Measurements from ENCODE around the gene SNX13. TPM values are rescaled to one million over a fixed set of nuclear protein-coding genes. Genes with fewer than 3 reads are reported as not detected.

The SNX13 gene
- total and polyA plus RNA-seq, 2 experiments from 2014 or later, result 7.5 to 42.7 TPM

DNA sequence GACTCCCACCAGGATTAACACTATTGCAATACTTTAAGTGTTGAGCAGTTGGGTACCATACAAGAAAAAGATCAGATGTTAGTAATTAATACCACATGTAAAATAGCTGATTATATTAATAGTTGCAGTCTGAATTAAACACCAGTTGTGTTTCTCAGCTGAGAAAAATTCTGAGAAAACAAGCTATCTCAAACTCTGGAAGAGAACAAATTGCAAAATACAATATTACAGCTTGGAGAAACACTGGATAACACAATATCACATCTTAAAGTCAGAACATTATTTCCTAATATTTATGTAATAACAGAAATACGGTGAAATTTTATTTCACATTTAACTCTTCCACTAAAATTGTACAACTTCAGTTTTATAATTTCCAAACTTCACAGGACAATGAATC, 9.2 kb downstream of the SNX13 start:
- no peak for ATAC-seq
- no peak overlapping the region for H3K4me3 Mint-ChIP-seq
- peaks cover 98% of the 10 kb centered on the region for H3K79me2 ChIP-seq (replicated peaks; ENCODE audit: insufficient read depth)

More for the DNA sequence above, 9.2 kb downstream of the SNX13 start:
- Mint-ChIP-seq H3K27me3 (ENCODE audit: insufficient read depth, low read depth, poor library complexity) (no peaks in the 10 kb centered on the region), H3K36me3 (ENCODE audit: low read depth) (no peaks in the 10 kb centered on the region), H3K27ac (peak overlapping the region; percentile 84; the same call in 1 of the 2 replicates), H3K9me3 (no peaks in the 10 kb centered on the region), H3K4me1 (peaks cover 40% of the 10 kb centered on the region)
- no peak for TF ChIP-seq EZH2phosphoT487 (IDR thresholded peaks at IDR 0.05; ENCODE audit: unreplicated experiment)
- TF ChIP-seq, protein P1, sequence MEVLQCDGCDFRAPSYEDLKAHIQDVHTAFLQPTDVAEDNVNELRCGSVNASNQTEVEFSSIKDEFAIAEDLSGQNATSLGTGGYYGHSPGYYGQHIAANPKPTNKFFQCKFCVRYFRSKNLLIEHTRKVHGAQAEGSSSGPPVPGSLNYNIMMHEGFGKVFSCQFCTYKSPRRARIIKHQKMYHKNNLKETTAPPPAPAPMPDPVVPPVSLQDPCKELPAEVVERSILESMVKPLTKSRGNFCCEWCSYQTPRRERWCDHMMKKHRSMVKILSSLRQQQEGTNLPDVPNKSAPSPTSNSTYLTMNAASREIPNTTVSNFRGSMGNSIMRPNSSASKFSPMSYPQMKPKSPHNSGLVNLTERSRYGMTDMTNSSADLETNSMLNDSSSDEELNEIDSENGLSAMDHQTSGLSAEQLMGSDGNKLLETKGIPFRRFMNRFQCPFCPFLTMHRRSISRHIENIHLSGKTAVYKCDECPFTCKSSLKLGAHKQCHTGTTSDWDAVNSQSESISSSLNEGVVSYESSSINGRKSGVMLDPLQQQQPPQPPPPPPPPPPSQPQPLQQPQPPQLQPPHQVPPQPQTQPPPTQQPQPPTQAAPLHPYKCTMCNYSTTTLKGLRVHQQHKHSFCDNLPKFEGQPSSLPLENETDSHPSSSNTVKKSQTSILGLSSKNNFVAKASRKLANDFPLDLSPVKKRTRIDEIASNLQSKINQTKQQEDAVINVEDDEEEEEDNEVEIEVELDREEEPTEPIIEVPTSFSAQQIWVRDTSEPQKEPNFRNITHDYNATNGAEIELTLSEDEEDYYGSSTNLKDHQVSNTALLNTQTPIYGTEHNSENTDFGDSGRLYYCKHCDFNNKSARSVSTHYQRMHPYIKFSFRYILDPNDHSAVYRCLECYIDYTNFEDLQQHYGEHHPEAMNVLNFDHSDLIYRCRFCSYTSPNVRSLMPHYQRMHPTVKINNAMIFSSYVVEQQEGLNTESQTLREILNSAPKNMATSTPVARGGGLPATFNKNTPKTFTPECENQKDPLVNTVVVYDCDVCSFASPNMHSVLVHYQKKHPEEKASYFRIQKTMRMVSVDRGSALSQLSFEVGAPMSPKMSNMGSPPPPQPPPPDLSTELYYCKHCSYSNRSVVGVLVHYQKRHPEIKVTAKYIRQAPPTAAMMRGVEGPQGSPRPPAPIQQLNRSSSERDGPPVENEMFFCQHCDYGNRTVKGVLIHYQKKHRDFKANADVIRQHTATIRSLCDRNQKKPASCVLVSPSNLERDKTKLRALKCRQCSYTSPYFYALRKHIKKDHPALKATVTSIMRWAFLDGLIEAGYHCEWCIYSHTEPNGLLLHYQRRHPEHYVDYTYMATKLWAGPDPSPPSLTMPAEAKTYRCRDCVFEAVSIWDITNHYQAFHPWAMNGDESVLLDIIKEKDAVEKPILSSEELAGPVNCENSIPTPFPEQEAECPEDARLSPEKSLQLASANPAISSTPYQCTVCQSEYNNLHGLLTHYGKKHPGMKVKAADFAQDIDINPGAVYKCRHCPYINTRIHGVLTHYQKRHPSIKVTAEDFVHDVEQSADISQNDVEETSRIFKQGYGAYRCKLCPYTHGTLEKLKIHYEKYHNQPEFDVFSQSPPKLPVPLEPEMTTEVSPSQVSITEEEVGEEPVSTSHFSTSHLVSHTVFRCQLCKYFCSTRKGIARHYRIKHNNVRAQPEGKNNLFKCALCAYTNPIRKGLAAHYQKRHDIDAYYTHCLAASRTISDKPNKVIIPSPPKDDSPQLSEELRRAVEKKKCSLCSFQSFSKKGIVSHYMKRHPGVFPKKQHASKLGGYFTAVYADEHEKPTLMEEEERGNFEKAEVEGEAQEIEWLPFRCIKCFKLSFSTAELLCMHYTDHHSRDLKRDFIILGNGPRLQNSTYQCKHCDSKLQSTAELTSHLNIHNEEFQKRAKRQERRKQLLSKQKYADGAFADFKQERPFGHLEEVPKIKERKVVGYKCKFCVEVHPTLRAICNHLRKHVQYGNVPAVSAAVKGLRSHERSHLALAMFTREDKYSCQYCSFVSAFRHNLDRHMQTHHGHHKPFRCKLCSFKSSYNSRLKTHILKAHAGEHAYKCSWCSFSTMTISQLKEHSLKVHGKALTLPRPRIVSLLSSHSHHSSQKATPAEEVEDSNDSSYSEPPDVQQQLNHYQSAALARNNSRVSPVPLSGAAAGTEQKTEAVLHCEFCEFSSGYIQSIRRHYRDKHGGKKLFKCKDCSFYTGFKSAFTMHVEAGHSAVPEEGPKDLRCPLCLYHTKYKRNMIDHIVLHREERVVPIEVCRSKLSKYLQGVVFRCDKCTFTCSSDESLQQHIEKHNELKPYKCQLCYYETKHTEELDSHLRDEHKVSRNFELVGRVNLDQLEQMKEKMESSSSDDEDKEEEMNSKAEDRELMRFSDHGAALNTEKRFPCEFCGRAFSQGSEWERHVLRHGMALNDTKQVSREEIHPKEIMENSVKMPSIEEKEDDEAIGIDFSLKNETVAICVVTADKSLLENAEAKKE (CRISPR knock-in tag; IDR thresholded peaks at IDR 0.05), result no peak
- no peak for TF ChIP-seq ZNF114 (CRISPR knock-in tag; IDR thresholded peaks at IDR 0.05)
- TF ChIP-seq, protein P2, sequence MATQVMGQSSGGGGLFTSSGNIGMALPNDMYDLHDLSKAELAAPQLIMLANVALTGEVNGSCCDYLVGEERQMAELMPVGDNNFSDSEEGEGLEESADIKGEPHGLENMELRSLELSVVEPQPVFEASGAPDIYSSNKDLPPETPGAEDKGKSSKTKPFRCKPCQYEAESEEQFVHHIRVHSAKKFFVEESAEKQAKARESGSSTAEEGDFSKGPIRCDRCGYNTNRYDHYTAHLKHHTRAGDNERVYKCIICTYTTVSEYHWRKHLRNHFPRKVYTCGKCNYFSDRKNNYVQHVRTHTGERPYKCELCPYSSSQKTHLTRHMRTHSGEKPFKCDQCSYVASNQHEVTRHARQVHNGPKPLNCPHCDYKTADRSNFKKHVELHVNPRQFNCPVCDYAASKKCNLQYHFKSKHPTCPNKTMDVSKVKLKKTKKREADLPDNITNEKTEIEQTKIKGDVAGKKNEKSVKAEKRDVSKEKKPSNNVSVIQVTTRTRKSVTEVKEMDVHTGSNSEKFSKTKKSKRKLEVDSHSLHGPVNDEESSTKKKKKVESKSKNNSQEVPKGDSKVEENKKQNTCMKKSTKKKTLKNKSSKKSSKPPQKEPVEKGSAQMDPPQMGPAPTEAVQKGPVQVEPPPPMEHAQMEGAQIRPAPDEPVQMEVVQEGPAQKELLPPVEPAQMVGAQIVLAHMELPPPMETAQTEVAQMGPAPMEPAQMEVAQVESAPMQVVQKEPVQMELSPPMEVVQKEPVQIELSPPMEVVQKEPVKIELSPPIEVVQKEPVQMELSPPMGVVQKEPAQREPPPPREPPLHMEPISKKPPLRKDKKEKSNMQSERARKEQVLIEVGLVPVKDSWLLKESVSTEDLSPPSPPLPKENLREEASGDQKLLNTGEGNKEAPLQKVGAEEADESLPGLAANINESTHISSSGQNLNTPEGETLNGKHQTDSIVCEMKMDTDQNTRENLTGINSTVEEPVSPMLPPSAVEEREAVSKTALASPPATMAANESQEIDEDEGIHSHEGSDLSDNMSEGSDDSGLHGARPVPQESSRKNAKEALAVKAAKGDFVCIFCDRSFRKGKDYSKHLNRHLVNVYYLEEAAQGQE (IDR thresholded peaks at IDR 0.05; ENCODE audit: unreplicated experiment), result no peak
- Histone ChIP-seq H3K4me1 (ENCODE audit: insufficient read depth) (peaks cover 10% of the 10 kb centered on the region; the same call in 1 of the 2 replicates), H3K9me2 (ENCODE audit: insufficient read depth) (no peaks in the 10 kb centered on the region), H2AFZ (no peak overlapping the region), H3F3A (replicated peaks; ENCODE audit: low read depth) (no peaks in the 10 kb centered on the region), H3K36me3 (ENCODE audit: insufficient read depth) (no peaks in the 10 kb centered on the region), H3K27me3 (ENCODE audit: insufficient read depth) (no peaks in the 10 kb centered on the region), H3K4me2 (no peak overlapping the region), H3K27ac (ENCODE audit: low read depth) (no peak overlapping the region), H4K20me1 (replicated peaks; ENCODE audit: insufficient read depth) (no peaks in the 10 kb centered on the region; the same call in none of the 2 replicates), H3K4me3 (no peak overlapping the region)
- no peak for DNase-seq (ENCODE audit: low spot score)

Data from GM23338 (cell line).